GM12873 (cell line): ENCODE data around the gene PAX7.

Source experiments
- TF ChIP-seq, protein P1 (sequence below): IDR thresholded peaks from 2 replicates; pipeline ENCODE4 v1.5.1; 2012; ENCODE audit warnings: low read depth, mild to moderate bottlenecking, moderate library complexity, low read length, control low read depth; ENCODE audit not compliant: insufficient read depth; ENCODE audit errors: missing control alignments

Gene PAX7

DNA sequence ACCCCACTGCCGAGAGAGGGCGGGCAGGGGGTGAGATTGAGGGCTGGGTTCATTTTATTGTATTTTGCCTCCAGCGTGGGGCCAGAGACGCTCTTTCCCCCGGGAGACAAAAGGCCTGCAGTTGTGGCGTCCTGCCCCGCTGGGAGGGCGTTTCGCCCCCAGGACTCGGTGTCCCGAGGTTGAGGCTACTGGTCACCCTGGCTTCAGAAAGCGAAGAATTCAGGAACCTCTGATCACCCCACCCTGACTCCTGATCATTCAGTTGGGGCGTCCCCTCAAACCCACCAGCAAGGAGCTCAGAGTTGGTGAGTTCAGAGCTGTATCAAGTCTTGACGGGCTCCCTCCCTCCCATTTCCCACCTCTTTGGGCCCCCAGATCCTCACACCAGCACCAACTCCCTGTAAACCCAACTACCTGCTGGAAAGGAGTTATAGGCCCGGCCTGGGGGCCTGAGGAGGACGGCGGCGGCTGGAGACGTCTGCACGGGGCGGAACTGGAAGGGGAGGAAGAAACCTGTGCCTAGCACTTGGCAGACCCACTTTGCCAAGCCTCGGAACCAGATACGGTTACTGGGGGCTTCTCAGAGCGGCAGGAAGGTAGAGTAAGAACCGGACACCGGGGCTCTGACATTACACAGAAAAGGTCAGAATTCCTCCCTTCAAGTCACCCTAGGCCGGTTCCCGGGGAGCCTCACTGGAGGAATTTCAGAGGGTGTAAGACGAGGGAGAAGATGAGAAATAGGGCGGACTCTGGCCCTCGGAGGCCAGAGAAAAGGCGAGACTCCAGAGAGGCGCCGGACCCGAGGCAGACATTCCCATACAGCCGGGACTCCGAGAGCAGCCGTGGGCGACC lies 761 bp upstream of the PAX7 start:
- TF ChIP-seq, protein P1, sequence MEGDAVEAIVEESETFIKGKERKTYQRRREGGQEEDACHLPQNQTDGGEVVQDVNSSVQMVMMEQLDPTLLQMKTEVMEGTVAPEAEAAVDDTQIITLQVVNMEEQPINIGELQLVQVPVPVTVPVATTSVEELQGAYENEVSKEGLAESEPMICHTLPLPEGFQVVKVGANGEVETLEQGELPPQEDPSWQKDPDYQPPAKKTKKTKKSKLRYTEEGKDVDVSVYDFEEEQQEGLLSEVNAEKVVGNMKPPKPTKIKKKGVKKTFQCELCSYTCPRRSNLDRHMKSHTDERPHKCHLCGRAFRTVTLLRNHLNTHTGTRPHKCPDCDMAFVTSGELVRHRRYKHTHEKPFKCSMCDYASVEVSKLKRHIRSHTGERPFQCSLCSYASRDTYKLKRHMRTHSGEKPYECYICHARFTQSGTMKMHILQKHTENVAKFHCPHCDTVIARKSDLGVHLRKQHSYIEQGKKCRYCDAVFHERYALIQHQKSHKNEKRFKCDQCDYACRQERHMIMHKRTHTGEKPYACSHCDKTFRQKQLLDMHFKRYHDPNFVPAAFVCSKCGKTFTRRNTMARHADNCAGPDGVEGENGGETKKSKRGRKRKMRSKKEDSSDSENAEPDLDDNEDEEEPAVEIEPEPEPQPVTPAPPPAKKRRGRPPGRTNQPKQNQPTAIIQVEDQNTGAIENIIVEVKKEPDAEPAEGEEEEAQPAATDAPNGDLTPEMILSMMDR, result no peak

DNA sequence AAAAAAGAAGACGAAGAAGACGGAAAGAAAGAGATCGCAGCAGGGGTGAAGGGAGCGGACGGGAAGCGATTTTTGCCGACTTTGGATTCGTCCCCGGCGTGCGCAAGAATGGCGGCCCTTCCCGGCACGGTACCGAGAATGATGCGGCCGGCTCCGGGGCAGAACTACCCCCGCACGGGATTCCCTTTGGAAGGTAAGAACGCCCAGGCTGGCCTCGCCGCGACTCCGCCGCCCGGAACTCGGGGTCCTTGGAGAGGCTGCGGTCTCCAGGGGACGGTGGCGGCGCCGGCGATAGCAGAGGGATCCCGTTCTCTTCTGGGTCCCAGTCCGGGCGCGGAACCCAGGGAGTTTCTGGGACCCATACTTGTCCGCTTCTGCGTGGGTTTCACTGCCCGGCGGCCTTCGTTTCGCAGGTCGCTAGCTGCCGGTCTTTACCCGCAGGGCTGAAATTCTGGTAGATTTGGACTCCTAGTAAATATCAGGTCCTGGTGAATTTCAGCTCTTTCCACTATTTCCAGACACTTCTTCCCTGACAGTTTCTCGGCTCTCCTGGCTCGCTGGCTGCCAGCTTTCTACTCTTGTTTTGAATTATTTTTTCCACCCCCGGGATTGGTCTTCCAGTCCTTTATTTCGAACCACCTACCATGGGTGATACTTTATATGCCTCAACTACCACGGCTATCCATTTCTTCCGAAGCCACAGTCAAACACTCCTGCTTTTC lies 1.0 kb downstream of the PAX7 start:
- TF ChIP-seq, protein P1, result no peak

DNA sequence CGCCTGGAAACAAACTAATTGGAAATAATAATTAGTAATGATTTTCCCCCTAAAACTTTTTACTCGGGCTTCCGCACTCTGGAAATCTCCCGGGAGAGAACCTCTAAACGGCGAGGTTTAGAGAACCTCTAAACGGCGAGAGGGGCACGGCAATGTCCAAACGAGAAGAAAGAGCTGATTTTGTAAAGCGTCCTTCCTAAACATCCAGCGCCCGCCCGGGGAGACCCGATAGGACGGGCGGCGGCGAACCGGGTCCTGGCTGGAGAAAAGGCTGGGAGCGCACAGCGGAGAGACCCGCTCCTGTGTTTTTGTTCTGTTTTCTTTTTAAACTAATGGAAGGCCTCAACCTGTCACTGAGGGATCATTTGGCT lies 1.6 kb downstream of the PAX7 start:
- TF ChIP-seq, protein P1, result no peak

DNA sequence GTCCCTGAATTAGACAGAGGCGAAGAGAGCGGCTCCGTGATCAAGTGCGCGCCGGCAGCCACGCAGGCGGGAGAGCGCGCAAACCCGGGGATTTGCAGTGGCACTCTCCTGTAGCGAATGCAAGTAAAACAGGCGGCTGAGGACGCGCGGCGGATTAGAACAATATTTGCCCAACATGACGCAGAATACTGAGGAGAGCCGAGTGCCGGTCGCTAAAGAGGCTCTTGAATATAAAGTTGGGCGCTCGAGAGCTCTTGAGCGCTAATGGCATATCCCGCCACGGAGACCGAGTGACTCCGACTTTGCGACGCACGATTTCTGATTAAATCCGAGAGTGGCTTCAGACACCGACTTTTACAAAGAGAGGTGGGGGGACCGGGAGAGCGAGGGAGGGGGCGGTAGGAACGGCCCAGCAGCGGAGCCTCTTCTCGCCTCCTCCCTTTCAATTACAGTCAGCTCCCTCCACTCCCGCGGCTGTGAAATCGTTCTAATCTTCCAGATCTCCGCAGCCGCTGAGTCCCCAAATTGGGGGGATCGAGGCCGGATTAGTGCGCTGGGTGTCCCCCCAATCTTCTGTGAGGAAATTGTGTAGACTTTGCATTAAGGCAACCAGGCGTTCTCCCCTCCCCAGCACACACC lies 2.3 kb downstream of the PAX7 start:
- TF ChIP-seq, protein P1, result no peak

DNA sequence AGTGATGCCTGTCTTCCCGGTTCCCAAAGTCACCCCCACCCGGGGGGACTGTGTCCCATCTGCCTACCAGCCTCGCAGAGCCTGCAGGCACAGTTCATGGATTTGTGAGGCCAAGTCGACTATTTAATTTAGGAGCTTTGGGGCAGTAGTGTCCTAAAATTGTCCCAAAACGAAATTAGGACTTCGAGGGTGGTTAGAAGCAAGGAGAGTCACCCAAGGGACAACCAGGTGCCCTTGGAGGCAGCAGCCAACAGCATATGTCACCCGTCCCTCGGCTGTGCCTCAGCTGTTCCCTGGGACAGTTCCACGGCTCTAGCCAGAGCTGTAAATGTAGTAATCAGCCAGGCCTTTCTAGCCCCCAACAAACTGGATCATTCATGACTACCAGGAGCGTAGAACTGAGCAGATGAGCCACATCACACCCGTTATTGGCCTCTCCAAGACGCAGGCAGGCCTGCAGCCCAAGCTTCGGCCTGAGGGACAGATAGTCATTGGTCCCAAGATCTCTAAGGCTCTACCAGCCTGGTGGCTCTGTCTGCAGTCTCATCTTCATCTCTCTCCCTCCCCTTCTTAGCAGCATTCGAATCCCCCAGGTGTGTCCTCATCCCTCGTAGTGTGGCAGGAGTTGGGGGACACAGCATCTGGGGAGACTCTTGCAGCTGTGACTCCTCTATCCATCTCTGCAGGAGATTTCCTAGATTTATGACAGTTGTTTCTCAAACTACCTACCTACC lies 2.9 kb downstream of the PAX7 start:
- TF ChIP-seq, protein P1, result no peak

DNA sequence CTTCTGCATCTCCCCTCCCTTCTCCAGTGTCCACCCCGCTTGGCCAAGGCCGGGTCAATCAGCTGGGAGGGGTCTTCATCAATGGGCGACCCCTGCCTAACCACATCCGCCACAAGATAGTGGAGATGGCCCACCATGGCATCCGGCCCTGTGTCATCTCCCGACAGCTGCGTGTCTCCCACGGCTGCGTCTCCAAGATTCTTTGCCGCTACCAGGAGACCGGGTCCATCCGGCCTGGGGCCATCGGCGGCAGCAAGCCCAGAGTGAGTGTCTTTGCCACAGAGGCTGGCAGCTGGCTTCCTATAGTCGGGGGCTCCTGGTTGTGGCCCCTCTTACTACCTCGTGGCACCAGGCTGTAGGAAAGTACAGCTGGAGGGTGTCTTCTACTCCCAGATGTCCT lies 3.6 kb downstream of the PAX7 start:
- TF ChIP-seq, protein P1, result no peak
